Loucy (cell line): ENCODE results near the gene SPDL1.

Source experiments
- EZH2phosphoT487 ChIP-seq: fragments of 200-600 bp; IDR thresholded peaks from 2 replicates; pipeline ENCODE4 v1.6.1; 2018; ENCODE audit warnings: antibody characterized with exemption, mild to moderate bottlenecking, moderate library complexity, borderline replicate concordance
- TF ChIP-seq, protein P1 (sequence below): fragments of 200-600 bp; sonication (generic); conservative IDR thresholded peaks from 2 replicates; pipeline ENCODE4 v1.5.1; 2014; ENCODE audit warnings: mild to moderate bottlenecking, antibody characterized with exemption, low read length

GRCh38 chr5:169646856-169647255 is 63.3 kb downstream of the SPDL1 start:
- TF ChIP-seq, protein P1, sequence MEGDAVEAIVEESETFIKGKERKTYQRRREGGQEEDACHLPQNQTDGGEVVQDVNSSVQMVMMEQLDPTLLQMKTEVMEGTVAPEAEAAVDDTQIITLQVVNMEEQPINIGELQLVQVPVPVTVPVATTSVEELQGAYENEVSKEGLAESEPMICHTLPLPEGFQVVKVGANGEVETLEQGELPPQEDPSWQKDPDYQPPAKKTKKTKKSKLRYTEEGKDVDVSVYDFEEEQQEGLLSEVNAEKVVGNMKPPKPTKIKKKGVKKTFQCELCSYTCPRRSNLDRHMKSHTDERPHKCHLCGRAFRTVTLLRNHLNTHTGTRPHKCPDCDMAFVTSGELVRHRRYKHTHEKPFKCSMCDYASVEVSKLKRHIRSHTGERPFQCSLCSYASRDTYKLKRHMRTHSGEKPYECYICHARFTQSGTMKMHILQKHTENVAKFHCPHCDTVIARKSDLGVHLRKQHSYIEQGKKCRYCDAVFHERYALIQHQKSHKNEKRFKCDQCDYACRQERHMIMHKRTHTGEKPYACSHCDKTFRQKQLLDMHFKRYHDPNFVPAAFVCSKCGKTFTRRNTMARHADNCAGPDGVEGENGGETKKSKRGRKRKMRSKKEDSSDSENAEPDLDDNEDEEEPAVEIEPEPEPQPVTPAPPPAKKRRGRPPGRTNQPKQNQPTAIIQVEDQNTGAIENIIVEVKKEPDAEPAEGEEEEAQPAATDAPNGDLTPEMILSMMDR, result no peak
- TF ChIP-seq EZH2phosphoT487, result no peak
